ENCODE data around the gene PVALB. TPM values are rescaled to one million over a fixed set of nuclear protein-coding genes. Genes with fewer than 3 reads are reported as not detected.

Gene PVALB
- total and polyA plus RNA-seq, 4 donors: 0.56 to 3.4 (median 1.1) TPM

DNA sequence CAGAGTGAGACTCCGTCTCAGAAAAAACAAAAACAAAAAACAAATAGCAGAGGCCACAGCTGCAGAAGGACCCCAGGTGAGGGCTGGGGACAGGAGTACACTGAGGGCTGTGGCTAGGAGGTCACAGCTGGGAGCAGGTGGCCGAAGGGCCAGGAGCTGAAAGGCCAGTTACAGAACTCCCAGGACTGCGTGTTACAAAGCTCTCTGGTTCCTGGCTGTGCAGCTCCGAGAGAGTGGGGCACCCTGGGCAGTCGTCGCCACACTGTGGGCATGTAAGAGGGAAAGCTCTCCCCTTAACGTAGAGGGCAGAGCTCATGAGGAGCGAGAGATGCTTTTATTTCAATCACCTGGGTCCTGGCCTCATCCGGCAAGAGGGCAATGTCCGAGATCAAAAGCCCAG is 33.8 kb upstream of the PVALB start:
- H3K4me3 ChIP-seq (ENCODE audit: low read depth in 1 of 3, low read length in 3 of 3): no peak overlapping the region
- H3K9me3 ChIP-seq (ENCODE audit: control insufficient read depth in 4 of 4, low read length in 3 of 4): no peaks in the 10 kb centered on the region
- H3K36me3 ChIP-seq (ENCODE audit: control insufficient read depth in 4 of 4, insufficient read depth in 3 of 4, low read depth in 1 of 4, low read length in 3 of 4): no peaks in the 10 kb centered on the region
- no peak for TF ChIP-seq HNF4A (conservative IDR thresholded peaks at IDR 0.05)
- TF ChIP-seq, protein P1, sequence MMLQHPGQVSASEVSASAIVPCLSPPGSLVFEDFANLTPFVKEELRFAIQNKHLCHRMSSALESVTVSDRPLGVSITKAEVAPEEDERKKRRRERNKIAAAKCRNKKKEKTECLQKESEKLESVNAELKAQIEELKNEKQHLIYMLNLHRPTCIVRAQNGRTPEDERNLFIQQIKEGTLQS (IDR thresholded peaks at IDR 0.05): no peak
- TF ChIP-seq GABPA (IDR thresholded peaks at IDR 0.05 in 1 of 2, conservative IDR thresholded peaks at IDR 0.05 in 1 of 2): no peak
- TF ChIP-seq SP1 (IDR thresholded peaks at IDR 0.05): no peak
- TF ChIP-seq, protein P2, sequence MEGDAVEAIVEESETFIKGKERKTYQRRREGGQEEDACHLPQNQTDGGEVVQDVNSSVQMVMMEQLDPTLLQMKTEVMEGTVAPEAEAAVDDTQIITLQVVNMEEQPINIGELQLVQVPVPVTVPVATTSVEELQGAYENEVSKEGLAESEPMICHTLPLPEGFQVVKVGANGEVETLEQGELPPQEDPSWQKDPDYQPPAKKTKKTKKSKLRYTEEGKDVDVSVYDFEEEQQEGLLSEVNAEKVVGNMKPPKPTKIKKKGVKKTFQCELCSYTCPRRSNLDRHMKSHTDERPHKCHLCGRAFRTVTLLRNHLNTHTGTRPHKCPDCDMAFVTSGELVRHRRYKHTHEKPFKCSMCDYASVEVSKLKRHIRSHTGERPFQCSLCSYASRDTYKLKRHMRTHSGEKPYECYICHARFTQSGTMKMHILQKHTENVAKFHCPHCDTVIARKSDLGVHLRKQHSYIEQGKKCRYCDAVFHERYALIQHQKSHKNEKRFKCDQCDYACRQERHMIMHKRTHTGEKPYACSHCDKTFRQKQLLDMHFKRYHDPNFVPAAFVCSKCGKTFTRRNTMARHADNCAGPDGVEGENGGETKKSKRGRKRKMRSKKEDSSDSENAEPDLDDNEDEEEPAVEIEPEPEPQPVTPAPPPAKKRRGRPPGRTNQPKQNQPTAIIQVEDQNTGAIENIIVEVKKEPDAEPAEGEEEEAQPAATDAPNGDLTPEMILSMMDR (IDR thresholded peaks at IDR 0.05; ENCODE audit: low read depth, low read length, missing input control): no peak
- TF ChIP-seq JUND (IDR thresholded peaks at IDR 0.05): no peak
- no peak for TF ChIP-seq RAD21 (IDR thresholded peaks at IDR 0.05)
- no peak for TF ChIP-seq EGR1 (IDR thresholded peaks at IDR 0.05; ENCODE audit: low read depth in 2 of 2)
- TF ChIP-seq, protein P3, sequence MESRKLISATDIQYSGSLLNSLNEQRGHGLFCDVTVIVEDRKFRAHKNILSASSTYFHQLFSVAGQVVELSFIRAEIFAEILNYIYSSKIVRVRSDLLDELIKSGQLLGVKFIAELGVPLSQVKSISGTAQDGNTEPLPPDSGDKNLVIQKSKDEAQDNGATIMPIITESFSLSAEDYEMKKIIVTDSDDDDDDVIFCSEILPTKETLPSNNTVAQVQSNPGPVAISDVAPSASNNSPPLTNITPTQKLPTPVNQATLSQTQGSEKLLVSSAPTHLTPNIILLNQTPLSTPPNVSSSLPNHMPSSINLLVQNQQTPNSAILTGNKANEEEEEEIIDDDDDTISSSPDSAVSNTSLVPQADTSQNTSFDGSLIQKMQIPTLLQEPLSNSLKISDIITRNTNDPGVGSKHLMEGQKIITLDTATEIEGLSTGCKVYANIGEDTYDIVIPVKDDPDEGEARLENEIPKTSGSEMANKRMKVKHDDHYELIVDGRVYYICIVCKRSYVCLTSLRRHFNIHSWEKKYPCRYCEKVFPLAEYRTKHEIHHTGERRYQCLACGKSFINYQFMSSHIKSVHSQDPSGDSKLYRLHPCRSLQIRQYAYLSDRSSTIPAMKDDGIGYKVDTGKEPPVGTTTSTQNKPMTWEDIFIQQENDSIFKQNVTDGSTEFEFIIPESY (IDR thresholded peaks at IDR 0.05): no peak
- no peak for TF ChIP-seq TAF1 (conservative IDR thresholded peaks at IDR 0.05)
- no peak for TF ChIP-seq RXRA (IDR thresholded peaks at IDR 0.05)
- no peak for TF ChIP-seq NR2F2 (IDR thresholded peaks at IDR 0.05)
- no peak for TF ChIP-seq HNF4G (IDR thresholded peaks at IDR 0.05)
- TF ChIP-seq FOXA1 (IDR thresholded peaks at IDR 0.05): no peak
- TF ChIP-seq, protein P4, sequence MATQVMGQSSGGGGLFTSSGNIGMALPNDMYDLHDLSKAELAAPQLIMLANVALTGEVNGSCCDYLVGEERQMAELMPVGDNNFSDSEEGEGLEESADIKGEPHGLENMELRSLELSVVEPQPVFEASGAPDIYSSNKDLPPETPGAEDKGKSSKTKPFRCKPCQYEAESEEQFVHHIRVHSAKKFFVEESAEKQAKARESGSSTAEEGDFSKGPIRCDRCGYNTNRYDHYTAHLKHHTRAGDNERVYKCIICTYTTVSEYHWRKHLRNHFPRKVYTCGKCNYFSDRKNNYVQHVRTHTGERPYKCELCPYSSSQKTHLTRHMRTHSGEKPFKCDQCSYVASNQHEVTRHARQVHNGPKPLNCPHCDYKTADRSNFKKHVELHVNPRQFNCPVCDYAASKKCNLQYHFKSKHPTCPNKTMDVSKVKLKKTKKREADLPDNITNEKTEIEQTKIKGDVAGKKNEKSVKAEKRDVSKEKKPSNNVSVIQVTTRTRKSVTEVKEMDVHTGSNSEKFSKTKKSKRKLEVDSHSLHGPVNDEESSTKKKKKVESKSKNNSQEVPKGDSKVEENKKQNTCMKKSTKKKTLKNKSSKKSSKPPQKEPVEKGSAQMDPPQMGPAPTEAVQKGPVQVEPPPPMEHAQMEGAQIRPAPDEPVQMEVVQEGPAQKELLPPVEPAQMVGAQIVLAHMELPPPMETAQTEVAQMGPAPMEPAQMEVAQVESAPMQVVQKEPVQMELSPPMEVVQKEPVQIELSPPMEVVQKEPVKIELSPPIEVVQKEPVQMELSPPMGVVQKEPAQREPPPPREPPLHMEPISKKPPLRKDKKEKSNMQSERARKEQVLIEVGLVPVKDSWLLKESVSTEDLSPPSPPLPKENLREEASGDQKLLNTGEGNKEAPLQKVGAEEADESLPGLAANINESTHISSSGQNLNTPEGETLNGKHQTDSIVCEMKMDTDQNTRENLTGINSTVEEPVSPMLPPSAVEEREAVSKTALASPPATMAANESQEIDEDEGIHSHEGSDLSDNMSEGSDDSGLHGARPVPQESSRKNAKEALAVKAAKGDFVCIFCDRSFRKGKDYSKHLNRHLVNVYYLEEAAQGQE (IDR thresholded peaks at IDR 0.05): no peak
- no peak for TF ChIP-seq YY1 (IDR thresholded peaks at IDR 0.05)
- TF ChIP-seq, protein P5, sequence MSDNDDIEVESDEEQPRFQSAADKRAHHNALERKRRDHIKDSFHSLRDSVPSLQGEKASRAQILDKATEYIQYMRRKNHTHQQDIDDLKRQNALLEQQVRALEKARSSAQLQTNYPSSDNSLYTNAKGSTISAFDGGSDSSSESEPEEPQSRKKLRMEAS (IDR thresholded peaks at IDR 0.05): no peak
- TF ChIP-seq FOXA2 (IDR thresholded peaks at IDR 0.05): no peak
- no peak overlapping the region for H3K27ac ChIP-seq (ENCODE audit: low read depth in 1 of 2, low read length in 2 of 2)
- H3K27me3 ChIP-seq (ENCODE audit: control insufficient read depth in 4 of 4, insufficient read depth in 4 of 4, low read length in 3 of 4): peaks cover 0 to 5% (median 0%) of the 10 kb centered on the region in 4 donors
- DNase-seq (ENCODE audit: low spot score): no peak
- no peaks in the 10 kb centered on the region for H3K4me1 ChIP-seq (ENCODE audit: control insufficient read depth in 4 of 4, insufficient read depth in 4 of 4, low read length in 3 of 4)
- WGBS: 74% methylated on average over 10 of the region's 10 CpGs
- no peak overlapping the region for H3K9ac ChIP-seq (ENCODE audit: low read depth in 1 of 2, low read length in 2 of 2)

All from liver (tissue), 9 donors.